SK-N-SH treated with all-trans-retinoic acid at 6 μM for 48 hours (cell line): ENCODE data around the gene RGS1.
A peak's percentile ranks its signal among the peaks of the same experiment; 100 is the strongest.

Experiments
- ATAC-seq: fragments of 200-7000 bp; cut with Tn5 transposase; 3 replicates; pipeline ENCODE4 v1.9.1; 2020; ENCODE audit warnings: mild to moderate bottlenecking, moderate library complexity
- ARNTL ChIP-seq: fragments of 450-650 bp; formaldehyde crosslinking; IDR thresholded peaks from 2 replicates; pipeline ENCODE4 v1.5.0; 2020; ENCODE audit warnings: low read depth, mild to moderate bottlenecking, moderate library complexity, borderline replicate concordance
- BACH2 ChIP-seq: fragments of 250-450 bp; sonication (Bioruptor Pico); IDR thresholded peaks from 2 replicates; pipeline ENCODE4 v1.9.0; 2021; ENCODE audit warnings: mild to moderate bottlenecking, borderline replicate concordance
- CREB5 ChIP-seq: fragments of 250-450 bp; sonication (Bioruptor Pico); IDR thresholded peaks from 2 replicates; pipeline ENCODE4 v1.5.1; 2020; ENCODE audit warnings: low read depth, mild to moderate bottlenecking, moderate library complexity
- CSDC2 ChIP-seq: fragments of 250-450 bp; sonication (Bioruptor Pico); IDR thresholded peaks from 2 replicates; pipeline ENCODE4 v1.5.0; 2020; ENCODE audit warnings: mild to moderate bottlenecking, moderate library complexity
- CSRNP3 ChIP-seq: fragments of 250-450 bp; sonication (Bioruptor Pico); IDR thresholded peaks from 2 replicates; pipeline ENCODE4 v1.5.1; 2021; ENCODE audit warnings: mild to moderate bottlenecking, moderate library complexity
- GLIS3 ChIP-seq: fragments of 250-450 bp; sonication (Bioruptor Pico); IDR thresholded peaks from 2 replicates; pipeline ENCODE4 v1.5.0; 2020; ENCODE audit warnings: mild to moderate bottlenecking, moderate library complexity
- ISL1 ChIP-seq: fragments of 250-450 bp; sonication (Bioruptor Pico); IDR thresholded peaks from 2 replicates; pipeline ENCODE4 v2.1.2; 2022; ENCODE audit warnings: mild to moderate bottlenecking, moderate library complexity
- OSR1 ChIP-seq: fragments of 250-450 bp; sonication (Bioruptor Pico); IDR thresholded peaks from 2 replicates; pipeline ENCODE4 v1.8.0; 2022; ENCODE audit warnings: moderate library complexity, mild to moderate bottlenecking, inconsistent platforms
- PATZ1 ChIP-seq: fragments of 250-450 bp; sonication (Bioruptor Pico); IDR thresholded peaks from 2 replicates; pipeline ENCODE4 v1.8.0; 2020; ENCODE audit warnings: mild to moderate bottlenecking, moderate library complexity, borderline replicate concordance
- POU6F1 ChIP-seq: fragments of 250-450 bp; sonication (Bioruptor Pico); IDR thresholded peaks from 2 replicates; pipeline ENCODE4 v1.8.0; 2021; ENCODE audit warnings: low read depth, mild to moderate bottlenecking, moderate library complexity, borderline replicate concordance
- PPARA ChIP-seq: fragments of 250-450 bp; sonication (Bioruptor Pico); IDR thresholded peaks from 2 replicates; pipeline ENCODE4 v1.5.0; 2020; ENCODE audit warnings: mild to moderate bottlenecking, borderline replicate concordance
- SNAI2 ChIP-seq: fragments of 250-450 bp; sonication (Bioruptor Pico); IDR thresholded peaks from 2 replicates; pipeline ENCODE4 v1.5.0; 2020; ENCODE audit warnings: mild to moderate bottlenecking, moderate library complexity
- TCF4 ChIP-seq: fragments of 250-450 bp; sonication (Bioruptor Pico); IDR thresholded peaks from 2 replicates; pipeline ENCODE4 v1.8.0; 2021; ENCODE audit warnings: mild to moderate bottlenecking, moderate library complexity, borderline replicate concordance
- TOX ChIP-seq: fragments of 250-450 bp; sonication (Bioruptor Pico); IDR thresholded peaks from 2 replicates; pipeline ENCODE4 v1.8.0; 2021; ENCODE audit warnings: mild to moderate bottlenecking, moderate library complexity, borderline replicate concordance
- TSHZ2 ChIP-seq: fragments of 250-450 bp; sonication (Bioruptor Pico); IDR thresholded peaks from 2 replicates; pipeline ENCODE4 v1.5.0; 2020; ENCODE audit warnings: mild to moderate bottlenecking, moderate library complexity
- ZC3H10 ChIP-seq: fragments of 250-450 bp; sonication (Bioruptor Pico); IDR thresholded peaks from 2 replicates; pipeline ENCODE4 v1.5.1; 2021; ENCODE audit warnings: mild to moderate bottlenecking, moderate library complexity
- ZFP3 ChIP-seq: fragments of 250-450 bp; sonication (Bioruptor Pico); IDR thresholded peaks from 2 replicates; pipeline ENCODE4 v1.5.0; 2020; ENCODE audit warnings: mild to moderate bottlenecking, moderate library complexity
- ZFP30 ChIP-seq: fragments of 450-650 bp; formaldehyde crosslinking; IDR thresholded peaks from 2 replicates; pipeline ENCODE4 v1.5.0; 2022; ENCODE audit warnings: mild to moderate bottlenecking, moderate library complexity
- ZNF565 ChIP-seq: fragments of 450-650 bp; formaldehyde crosslinking; conservative IDR thresholded peaks from 2 replicates; pipeline ENCODE4 v1.5.0; 2020; ENCODE audit warnings: low read depth, mild to moderate bottlenecking, moderate library complexity
- ZNF70 ChIP-seq: fragments of 450-650 bp; formaldehyde crosslinking; IDR thresholded peaks from 2 replicates; pipeline ENCODE4 v1.5.0; 2020; ENCODE audit warnings: mild to moderate bottlenecking, moderate library complexity

The RGS1 gene

GRCh38 chr1:192575499-192576189 lies at the start of gene RGS1:
Gene RGS1, plus strand, starts transcription at chr1:192575773. Its CDS starts 20 bp downstream, at chr1:192575793.
- no peak for ATAC-seq

GRCh38 chr1:192527111-192527795 lies 48.3 kb upstream of the RGS1 start:
- 0 out of 2 replicates have a peak, but pooled peaks have one; percentile 19 for TF ChIP-seq ZC3H10 (CRISPR knock-in tag)
- no peak for TF ChIP-seq OSR1
- TF ChIP-seq CREB5 (CRISPR knock-in tag) = no peak
- no peak for ATAC-seq

More at GRCh38 chr1:192575499-192576189, at the start of gene RGS1:
- TF ChIP-seq TCF4 (CRISPR knock-in tag) (no peak), POU6F1 (CRISPR knock-in tag) (no peak), ISL1 (CRISPR knock-in tag) (no peak), SNAI2 (CRISPR knock-in tag) (no peak), ZNF70 (CRISPR knock-in tag) (no peak), ZC3H10 (CRISPR knock-in tag) (no peak), ZFP3 (CRISPR knock-in tag) (no peak), ZNF565 (CRISPR knock-in tag) (no peak), CSDC2 (no peak), PPARA (no peak)

- no peak for ATAC-seq
These were observed 47.6 kb upstream of the RGS1 start for GRCh38 chr1:192527950-192528349.

More at GRCh38 chr1:192527950-192528349, 47.6 kb upstream of the RGS1 start:
- TF ChIP-seq TCF4 (CRISPR knock-in tag) = no peak
- no peak for TF ChIP-seq POU6F1 (CRISPR knock-in tag)
- no peak for TF ChIP-seq SNAI2 (CRISPR knock-in tag)
- no peak for TF ChIP-seq ZFP30 (CRISPR knock-in tag)
- no peak for TF ChIP-seq OSR1
- TF ChIP-seq CSDC2 = no peak
- no peak for TF ChIP-seq TOX (CRISPR knock-in tag)
- TF ChIP-seq GLIS3 (CRISPR knock-in tag) = no peak
- TF ChIP-seq PPARA = no peak
- TF ChIP-seq CSRNP3 (CRISPR knock-in tag) = no peak
- TF ChIP-seq PATZ1 = no peak
- no peak for TF ChIP-seq BACH2 (CRISPR knock-in tag)
- TF ChIP-seq TSHZ2 (CRISPR knock-in tag) = no peak
- TF ChIP-seq ZC3H10 (CRISPR knock-in tag) = no peak
- no peak for TF ChIP-seq ARNTL (CRISPR knock-in tag)
- TF ChIP-seq ZNF565 (CRISPR knock-in tag) = no peak
- TF ChIP-seq CREB5 (CRISPR knock-in tag) = no peak
